HCT116 (cell line): ENCODE measurements around the gene CTNND2. TPM values are rescaled to one million over a fixed set of nuclear protein-coding genes. Genes with fewer than 3 reads are reported as not detected.

Source experiments
- ATAC-seq: fragments of 200-7000 bp; cut with Tn5 transposase; 2 replicates; pipeline ENCODE4 v1.9.1; 2020; ENCODE audit warnings: mild to moderate bottlenecking, moderate library complexity
- BruUV-seq: library from RNA; stranded (reverse); fragments of 400-500 nt; replicated peaks from 2 replicates; lab custom pipeline; 2021; lab: Mats Ljungman, UMichigan
- CTCF ChIA-PET: fragments of 300-600 bp; sonication (Branson Sonifier 250); formaldehyde crosslinking; loops from one replicate; lab custom pipeline; 2021; ENCODE audit warnings: antibody characterized with exemption; lab: Charles Lee
- POLR2A ChIA-PET: fragments of 300-600, 350-600 bp; sonication (Branson Sonifier 250); formaldehyde crosslinking; loops from one replicate; lab custom pipeline; 2021; ENCODE audit warnings: antibody characterized with exemption; lab: Charles Lee
- RAD21 ChIA-PET, 2 experiments: fragments of 300-600 bp; sonication (Branson Sonifier 250); formaldehyde crosslinking; loops; one replicate each; lab custom pipeline; 2023; ENCODE audit warnings: low total read pairs in 2 of 2; ENCODE audit not compliant: uncharacterized antibody in 2 of 2, unreplicated experiment in 2 of 2, low non-redundant PET in 1 of 2; lab: Charles Lee
- DNase-seq: peaks from one replicate; pipeline ENCODE4 v3.0.0-alpha.2; 2010; ENCODE audit warnings: low read depth, low spot score
- H2AFZ ChIP-seq: fragments of 200-600 bp; shearing (Covaris generic), sonication (generic); 2 replicates; pipeline ENCODE4 v1.6.1; 2017; ENCODE audit warnings: low read depth, mixed run types, mixed read lengths, antibody characterized with exemption, low read length; ENCODE audit not compliant: poor library complexity, severe bottlenecking
- H3K27ac ChIP-seq: 2 replicates; pipeline ENCODE4 v1.5.1; 2012; ENCODE audit warnings: low read depth, low read length
- H3K27me3 ChIP-seq: fragments of 200-600 bp; sonication (generic); 2 replicates; pipeline ENCODE4 v1.6.1; 2016; ENCODE audit warnings: mixed run types, low read length, mixed read lengths; ENCODE audit not compliant: insufficient read depth
- H3K36me3 ChIP-seq, 2 experiments: fragments of 200-500 bp in 1 of 2; fragments of 200-600 bp in 1 of 2; sonication (Bioruptor generic) in 1 of 2; sonication (generic) in 1 of 2; 2 replicates each; pipeline versions ENCODE4 v1.5.1 to v1.6.1; 2014 to 2016; ENCODE audit warnings: low read length in 2 of 2, inconsistent platforms in 1 of 2, mixed read lengths in 1 of 2, mixed run types in 1 of 2; ENCODE audit not compliant: insufficient read depth in 2 of 2, control insufficient read depth in 1 of 2
- H3K4me1 ChIP-seq, 2 experiments: fragments of 200-600 bp in 1 of 2; sonication (generic) in 1 of 2; 2 replicates each; pipeline versions ENCODE4 v1.5.1 to v1.6.1; 2012 to 2017; ENCODE audit warnings: low read length in 2 of 2, inconsistent platforms in 1 of 2, mild to moderate bottlenecking in 1 of 2, mixed read lengths in 1 of 2, mixed run types in 1 of 2, moderate library complexity in 1 of 2; ENCODE audit not compliant: insufficient read depth in 2 of 2, control insufficient read depth in 1 of 2
- H3K4me2 ChIP-seq: fragments of 200-600 bp; sonication (generic); 2 replicates; pipeline ENCODE4 v1.6.1; 2017; ENCODE audit warnings: mixed run types, low read length, mixed read lengths
- H3K4me3 ChIP-seq, 2 experiments: fragments of 200-600 bp in 1 of 2; sonication (generic) in 1 of 2; replicated peaks in 1 of 2; 2 replicates each; pipeline ENCODE4 v1.5.1; 2011 to 2016; ENCODE audit warnings: low read length in 2 of 2, control low read depth in 1 of 2, low read depth in 1 of 2, mild to moderate bottlenecking in 1 of 2, mixed read lengths in 1 of 2, mixed run types in 1 of 2
- H3K79me2 ChIP-seq: fragments of 200-600 bp; sonication (generic); 2 replicates; pipeline ENCODE4 v1.6.1; 2017; ENCODE audit warnings: mild to moderate bottlenecking, mixed run types, low read length, moderate library complexity, mixed read lengths; ENCODE audit not compliant: insufficient read depth
- H3K9ac ChIP-seq: fragments of 200-600 bp; sonication (generic); 2 replicates; pipeline ENCODE4 v1.6.1; 2016; ENCODE audit warnings: low read length, mixed read lengths
- H3K9me2 ChIP-seq: fragments of 200-600 bp; sonication (generic), shearing (Covaris generic); 2 replicates; pipeline ENCODE4 v1.6.1; 2017; ENCODE audit warnings: mixed run types, mild to moderate bottlenecking, moderate library complexity; ENCODE audit not compliant: insufficient read depth
- H3K9me3 ChIP-seq, 2 experiments: fragments of 200-500 bp in 1 of 2; fragments of 200-600 bp in 1 of 2; sonication (Bioruptor generic) in 1 of 2; sonication (generic) in 1 of 2; 2 replicates each; pipeline ENCODE4 v1.6.1; 2014 to 2017; ENCODE audit warnings: low read length in 2 of 2, mixed read lengths in 2 of 2, inconsistent platforms in 1 of 2, low read depth in 1 of 2, mild to moderate bottlenecking in 1 of 2, mixed run types in 1 of 2, moderate library complexity in 1 of 2; ENCODE audit not compliant: control insufficient read depth in 1 of 2, insufficient read depth in 1 of 2
- H4K20me1 ChIP-seq: fragments of 200-600 bp; sonication (generic), shearing (Covaris generic); 2 replicates; pipeline ENCODE4 v1.6.1; 2017; ENCODE audit warnings: mixed run types, mild to moderate bottlenecking, moderate library complexity; ENCODE audit not compliant: insufficient read depth
- ELF1 ChIP-seq: IDR thresholded peaks from 2 replicates; pipeline ENCODE4 v1.6.1; 2012; ENCODE audit warnings: low read depth, borderline replicate concordance
- EZH2 ChIP-seq: fragments of 200-600 bp; sonication (generic); IDR thresholded peaks from 2 replicates; pipeline ENCODE4 v1.6.1; 2017; ENCODE audit warnings: antibody characterized with exemption, mixed run types
- EZH2phosphoT487 ChIP-seq: fragments of 200-600 bp; IDR thresholded peaks from 2 replicates; pipeline ENCODE4 v1.6.1; 2018; ENCODE audit warnings: antibody characterized with exemption, borderline replicate concordance
- FOSL1 ChIP-seq: IDR thresholded peaks from 2 replicates; pipeline ENCODE4 v1.6.1; 2012; ENCODE audit warnings: low read depth
- JUND ChIP-seq: IDR thresholded peaks from 2 replicates; pipeline ENCODE4 v1.6.1; 2012
- POLR2A ChIP-seq: IDR thresholded peaks from 2 replicates; pipeline ENCODE4 v1.7.0; 2011; ENCODE audit warnings: borderline replicate concordance; ENCODE audit not compliant: insufficient read depth, insufficient read length; ENCODE audit errors: extremely low read depth
- POLR2AphosphoS5 ChIP-seq: IDR thresholded peaks from 2 replicates; pipeline ENCODE4 v1.6.1; 2011; ENCODE audit warnings: mild to moderate bottlenecking, low read depth, low read length, moderate library complexity
- RAD21 ChIP-seq: IDR thresholded peaks from 2 replicates; pipeline ENCODE4 v1.6.1; 2012; ENCODE audit warnings: low read depth, mild to moderate bottlenecking
- SIN3A ChIP-seq: IDR thresholded peaks from 2 replicates; pipeline ENCODE4 v1.6.1; 2012; ENCODE audit warnings: low read depth
- SP1 ChIP-seq: IDR thresholded peaks from 2 replicates; pipeline ENCODE4 v1.6.1; 2012; ENCODE audit warnings: low read depth
- SRF ChIP-seq: IDR thresholded peaks from 2 replicates; pipeline ENCODE4 v1.6.1; 2012; ENCODE audit warnings: low read depth
- TCF7L2 ChIP-seq: IDR thresholded peaks from 2 replicates; pipeline ENCODE4 v1.7.0; 2011; ENCODE audit warnings: borderline replicate concordance, inconsistent platforms; ENCODE audit not compliant: insufficient read depth, insufficient read length; ENCODE audit errors: extremely low read depth
- ZBTB33 ChIP-seq: IDR thresholded peaks from 2 replicates; pipeline ENCODE4 v1.6.1; 2011; ENCODE audit warnings: mild to moderate bottlenecking, low read length, moderate library complexity; ENCODE audit not compliant: insufficient replicate concordance; ENCODE audit errors: extremely low read depth
- ZFX ChIP-seq: fragments of 450-650 bp; IDR thresholded peaks from 2 replicates; pipeline ENCODE4 v1.6.1; 2017
- ZNF274 ChIP-seq: fragments of 200-500 bp; sonication (Bioruptor generic); IDR thresholded peaks from 2 replicates; pipeline ENCODE4 v1.6.1; 2014; ENCODE audit warnings: mild to moderate bottlenecking, low read depth, low read length, inconsistent platforms
- intact Hi-C: fragments of 100-400 bp; cut with micrococcal nuclease; formaldehyde crosslinking; loops from 2 replicates; pipeline ENCODE4 v1.10.0; 2022
- total RNA-seq: library from RNA; stranded (reverse); gene quantifications from one replicate; pipeline ENCODE4 v1.2.1, GENCODE V29; 2021; ENCODE audit not compliant: unreplicated experiment
- TF ChIP-seq, protein P1 (sequence below): IDR thresholded peaks from 2 replicates; pipeline ENCODE4 v1.6.1; 2012
- TF ChIP-seq, protein P2 (sequence below), 3 experiments: fragments of 200-600 bp in 1 of 3; sonication (generic) in 1 of 3; IDR thresholded peaks in 2 of 3; conservative IDR thresholded peaks in 1 of 3; 2 replicates each; pipeline ENCODE4 v1.5.1; 2012 to 2017; ENCODE audit warnings: low read depth in 2 of 3, low read length in 2 of 3, antibody characterized with exemption in 1 of 3, borderline replicate concordance in 1 of 3, control low read depth in 1 of 3, mild to moderate bottlenecking in 1 of 3, mixed read lengths in 1 of 3, mixed run types in 1 of 3, moderate library complexity in 1 of 3; ENCODE audit not compliant: insufficient read depth in 1 of 3

The CTNND2 gene
- total RNA-seq, 1 experiment from 2014 or later = not detected

GRCh38 chr5:11656916-11657315 is 247.3 kb downstream of the CTNND2 start:
- no peak for DNase-seq
- ChIA-PET RAD21 (no interaction called here), CTCF (no interaction called here), POLR2A (no interaction called here)
- no peak overlapping the region for H2AFZ ChIP-seq
- no peaks in the 10 kb centered on the region for H4K20me1 ChIP-seq
- H3K4me3 ChIP-seq = no peak overlapping the region
- intact Hi-C loops = no loop called here
- no peak overlapping the region for H3K9ac ChIP-seq
- H3K4me1 ChIP-seq = no peaks in the 10 kb centered on the region
- no peaks in the 10 kb centered on the region for H3K27me3 ChIP-seq
- no peak overlapping the region for H3K4me2 ChIP-seq
- H3K9me2 ChIP-seq = no peaks in the 10 kb centered on the region
- H3K79me2 ChIP-seq = no peaks in the 10 kb centered on the region
- TF ChIP-seq EZH2phosphoT487 (no peak), EZH2 (no peak)
- no peaks in the 10 kb centered on the region for H3K36me3 ChIP-seq
- no TSS peak for BruUV-seq
- peaks cover 15 to 19% of the 10 kb centered on the region in 2 experiments; a peak in 3 of 4 replicates for H3K9me3 ChIP-seq
- H3K27ac ChIP-seq = no peak overlapping the region
- ATAC-seq = no peak

DNA sequence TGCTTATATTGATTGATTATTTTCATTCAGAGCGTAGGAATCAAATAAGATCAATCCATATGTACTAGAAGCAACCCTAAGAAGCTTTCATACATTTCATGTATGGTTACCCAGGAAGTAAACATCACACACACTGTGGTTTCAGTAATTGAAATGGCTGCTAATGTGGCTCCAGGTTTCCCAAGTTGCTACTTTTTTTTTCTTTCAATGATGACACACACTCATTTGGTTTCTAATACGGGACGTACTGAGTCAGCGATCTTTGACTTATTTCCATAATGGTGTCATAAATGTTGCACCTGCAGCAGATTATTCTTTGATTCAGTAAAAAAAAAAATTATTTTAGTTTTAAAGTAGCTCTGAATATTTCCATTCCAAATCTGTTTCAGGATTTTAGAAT is 248.6 kb downstream of the CTNND2 start:
- CTCF ChIA-PET = no interaction called here
- Histone ChIP-seq H3K27ac (no peak overlapping the region), H4K20me1 (no peaks in the 10 kb centered on the region), H3K9me3 (peaks cover 15 to 20% of the 10 kb centered on the region in 2 experiments; a peak in 3 of 4 replicates), H3K27me3 (no peaks in the 10 kb centered on the region), H3K79me2 (no peaks in the 10 kb centered on the region), H3K4me3 (no peak overlapping the region), H2AFZ (no peak overlapping the region), H3K4me1 (no peaks in the 10 kb centered on the region)
- ATAC-seq (no peak), DNase-seq (no peak)
- RAD21 ChIA-PET = no interaction called here
- intact Hi-C loops = no loop called here
- no TSS peak for BruUV-seq
- TF ChIP-seq, protein P1, sequence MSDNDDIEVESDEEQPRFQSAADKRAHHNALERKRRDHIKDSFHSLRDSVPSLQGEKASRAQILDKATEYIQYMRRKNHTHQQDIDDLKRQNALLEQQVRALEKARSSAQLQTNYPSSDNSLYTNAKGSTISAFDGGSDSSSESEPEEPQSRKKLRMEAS = no peak
- TF ChIP-seq EZH2 (no peak), RAD21 (no peak), ELF1 (no peak), EZH2phosphoT487 (no peak), JUND (no peak), POLR2AphosphoS5 (no peak), ZFX (no peak), TCF7L2 (no peak), SP1 (no peak), POLR2A (no peak), FOSL1 (no peak), ZNF274 (no peak), ZBTB33 (no peak), SRF (no peak), SIN3A (no peak)
- TF ChIP-seq, protein P2, sequence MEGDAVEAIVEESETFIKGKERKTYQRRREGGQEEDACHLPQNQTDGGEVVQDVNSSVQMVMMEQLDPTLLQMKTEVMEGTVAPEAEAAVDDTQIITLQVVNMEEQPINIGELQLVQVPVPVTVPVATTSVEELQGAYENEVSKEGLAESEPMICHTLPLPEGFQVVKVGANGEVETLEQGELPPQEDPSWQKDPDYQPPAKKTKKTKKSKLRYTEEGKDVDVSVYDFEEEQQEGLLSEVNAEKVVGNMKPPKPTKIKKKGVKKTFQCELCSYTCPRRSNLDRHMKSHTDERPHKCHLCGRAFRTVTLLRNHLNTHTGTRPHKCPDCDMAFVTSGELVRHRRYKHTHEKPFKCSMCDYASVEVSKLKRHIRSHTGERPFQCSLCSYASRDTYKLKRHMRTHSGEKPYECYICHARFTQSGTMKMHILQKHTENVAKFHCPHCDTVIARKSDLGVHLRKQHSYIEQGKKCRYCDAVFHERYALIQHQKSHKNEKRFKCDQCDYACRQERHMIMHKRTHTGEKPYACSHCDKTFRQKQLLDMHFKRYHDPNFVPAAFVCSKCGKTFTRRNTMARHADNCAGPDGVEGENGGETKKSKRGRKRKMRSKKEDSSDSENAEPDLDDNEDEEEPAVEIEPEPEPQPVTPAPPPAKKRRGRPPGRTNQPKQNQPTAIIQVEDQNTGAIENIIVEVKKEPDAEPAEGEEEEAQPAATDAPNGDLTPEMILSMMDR (IDR thresholded peaks at IDR 0.05 in 2 of 3, conservative IDR thresholded peaks at IDR 0.05 in 1 of 3; ENCODE audit: borderline replicate concordance in 1 of 3, insufficient read depth in 1 of 3, low read depth in 2 of 3, low read length in 2 of 3) = no peak
- TF ChIP-seq, all 23 proteins: peak for 0
- no peaks in the 10 kb centered on the region for H3K36me3 ChIP-seq
- H3K4me2 ChIP-seq = no peak overlapping the region
- no peak overlapping the region for H3K9ac ChIP-seq
- H3K9me2 ChIP-seq = no peaks in the 10 kb centered on the region
- POLR2A ChIA-PET = no interaction called here
